Measurements from ENCODE around the gene ERG28.
"Not testable (repeated sequence)": the region's sequence is repeated elsewhere in the genome, so short reads cannot be mapped to it uniquely, and the experiment has no call there.

The ERG28 gene

GRCh38 chr14:75625034-75625433, 35.6 kb downstream of the ERG28 start:
- no peak for DNase-seq (ENCODE audit: low read depth)

DNA sequence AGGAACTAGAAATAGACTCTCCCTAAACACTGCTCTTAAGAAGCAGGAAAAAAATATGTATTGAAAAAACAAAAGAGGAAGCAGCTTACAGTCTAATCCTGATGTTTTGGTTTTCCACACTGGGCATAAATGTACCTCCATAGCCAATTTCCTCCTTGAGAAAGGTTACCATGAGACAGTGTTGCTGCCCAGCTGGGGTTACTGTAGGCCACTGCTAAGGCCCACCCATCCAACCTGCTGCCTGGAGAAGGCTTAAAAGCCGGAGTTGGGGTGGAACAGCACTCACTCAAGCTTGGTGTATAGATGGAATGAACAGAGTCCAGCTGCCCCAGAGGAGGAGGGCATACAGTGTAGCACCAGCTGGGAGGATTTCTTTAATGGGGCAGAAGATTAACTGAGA, 41.1 kb downstream of the ERG28 start:
- no peak for DNase-seq (ENCODE audit: low read depth)

DNA sequence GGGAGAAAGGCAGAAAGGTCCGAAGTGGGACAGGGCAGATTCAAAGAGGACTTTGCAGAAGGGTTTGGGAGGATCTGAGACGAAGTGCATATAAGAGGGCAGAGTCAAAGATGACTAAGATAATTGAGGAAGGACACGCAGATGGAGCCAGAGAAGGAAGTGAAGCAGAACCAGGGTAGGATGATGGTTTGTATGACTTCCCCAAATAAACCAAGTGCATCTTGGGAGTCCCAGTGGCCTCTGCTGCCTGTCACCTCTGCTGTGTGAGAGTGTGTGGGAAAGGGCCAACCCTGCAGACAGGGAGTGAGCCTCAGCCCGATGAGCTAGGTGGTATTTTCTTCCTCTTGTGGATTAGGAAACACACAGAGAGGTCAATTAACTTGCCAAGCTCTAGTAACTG, 45.5 kb downstream of the ERG28 start:
- DNase-seq (ENCODE audit: low read depth): no peak

DNA sequence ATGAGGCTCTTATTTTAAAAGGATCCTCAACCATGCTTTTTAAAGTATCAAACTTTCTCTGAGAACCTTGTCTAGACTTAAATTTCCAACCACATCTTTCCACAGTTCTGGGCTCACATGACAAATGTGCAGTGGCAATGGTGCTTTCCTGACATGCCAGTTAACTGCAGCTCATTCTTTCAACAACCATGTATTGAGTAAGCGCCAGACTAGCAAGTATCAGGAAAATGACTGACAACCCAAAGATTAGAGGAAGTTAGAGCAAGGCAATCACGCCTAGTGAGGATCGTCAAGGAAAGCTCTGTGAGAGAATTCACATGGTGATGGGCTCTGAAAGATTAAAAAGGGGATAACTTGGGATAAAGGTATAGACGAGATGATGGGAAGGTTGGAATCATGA, 46.5 kb downstream of the ERG28 start:
- DNase-seq (ENCODE audit: low read depth): no peak

- DNase-seq (ENCODE audit: low read depth): no peak
Observed at GRCh38 chr14:75612157-75612556, 48.5 kb downstream of the ERG28 start.

- no peak for DNase-seq (ENCODE audit: low read depth)
Observed at GRCh38 chr14:75610834-75611233, 49.8 kb downstream of the ERG28 start.

DNA sequence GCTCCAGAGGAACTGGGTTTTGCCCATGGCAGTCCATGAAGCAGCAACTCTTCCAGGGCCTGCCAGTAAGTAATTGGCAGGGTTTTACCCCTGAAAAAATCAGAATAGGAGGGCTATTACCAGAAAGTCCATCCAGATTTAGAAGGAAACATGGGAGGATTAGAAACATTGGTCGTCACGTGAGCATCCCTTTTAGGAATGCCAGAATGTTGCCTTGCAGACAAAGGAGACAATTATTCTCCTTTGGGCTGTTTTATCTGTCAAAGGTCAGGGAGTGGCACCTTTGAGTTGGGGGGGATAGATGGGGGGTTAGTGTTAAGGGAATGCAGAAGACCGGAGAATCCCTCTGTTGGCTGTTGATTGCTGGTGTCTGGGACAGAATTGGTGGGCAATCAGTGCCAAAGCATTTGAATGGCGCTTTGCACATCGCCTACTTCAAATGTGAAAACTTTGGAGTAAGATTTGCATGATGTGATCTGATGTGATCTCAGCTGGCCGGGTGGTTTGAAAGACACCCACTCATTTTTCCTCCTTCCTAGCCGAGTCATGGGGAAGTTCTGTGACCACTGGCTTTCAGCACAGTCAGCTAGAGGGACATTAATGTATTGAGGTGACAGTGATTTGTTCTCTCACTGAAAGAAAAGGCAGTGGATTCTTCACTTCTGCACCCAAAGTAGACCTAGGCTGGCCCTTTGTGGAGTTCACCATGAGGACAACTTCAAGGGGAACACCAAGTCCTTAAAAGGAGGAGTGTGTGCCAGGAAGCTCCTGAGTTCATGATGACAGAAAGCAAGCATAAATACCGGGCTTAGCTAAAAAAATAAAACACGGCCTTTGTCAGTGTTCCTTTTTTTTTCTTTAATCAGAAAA, 50.8 kb downstream of the ERG28 start:
- no peak for DNase-seq (ENCODE audit: low read depth)

DNA sequence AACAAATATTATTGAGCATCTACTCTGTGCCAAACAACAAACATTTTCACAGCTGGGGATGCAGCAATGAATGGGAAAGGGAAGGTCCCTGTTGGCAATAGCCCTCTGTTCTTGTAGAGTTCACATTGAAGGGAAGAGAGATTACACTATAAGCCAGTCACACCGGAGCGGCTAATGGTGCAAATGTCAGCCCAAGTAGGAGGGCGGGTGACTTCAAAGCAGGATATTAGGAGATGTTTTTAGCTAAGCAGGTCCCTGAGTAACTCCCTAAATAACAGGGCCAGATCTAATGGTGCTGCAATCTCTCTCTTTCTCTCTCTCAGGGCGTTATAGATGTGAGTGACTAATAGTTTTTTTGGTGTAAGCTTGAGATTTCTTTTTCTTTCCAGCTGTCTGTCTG, 51.6 kb downstream of the ERG28 start:
- DNase-seq (ENCODE audit: low read depth): no peak

DNA sequence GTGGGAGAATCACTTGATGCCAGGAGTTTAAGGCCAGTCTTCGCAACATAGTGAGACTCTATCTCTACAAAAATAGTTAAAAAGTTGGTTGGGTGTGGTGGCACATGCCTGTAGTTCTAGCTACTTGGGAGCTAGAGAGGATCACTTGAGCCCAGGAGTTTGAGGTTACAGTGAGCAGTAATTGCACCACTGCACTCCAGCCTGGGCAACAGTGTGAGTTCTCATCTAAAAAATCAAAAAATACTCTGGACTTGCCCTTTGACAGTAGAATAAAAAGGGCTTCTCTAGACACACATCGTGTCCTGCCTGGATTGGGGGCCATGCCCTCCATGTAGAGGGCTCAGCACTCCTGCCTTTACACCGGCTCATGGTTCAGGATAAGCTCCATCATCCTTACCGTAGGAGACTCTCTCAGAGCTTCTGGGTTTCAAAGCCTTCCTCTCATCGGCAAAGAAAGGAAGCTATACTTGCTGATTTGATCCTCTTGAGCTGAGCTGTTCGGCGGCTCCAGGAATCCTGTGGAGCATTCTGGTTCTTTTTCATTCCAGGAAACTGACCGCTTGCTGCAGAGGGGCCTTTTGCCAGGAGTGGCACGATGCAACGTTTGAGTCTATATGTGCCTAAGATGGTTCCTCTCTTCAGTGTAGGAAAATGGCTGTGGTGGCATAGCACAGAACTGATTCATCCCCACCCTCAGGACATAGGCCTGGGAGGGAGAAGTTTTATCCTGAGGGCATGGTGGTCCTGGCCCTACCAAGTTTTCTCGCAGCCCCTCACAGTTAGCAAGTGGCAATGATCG, 52.6 kb downstream of the ERG28 start:
- no peak for DNase-seq (ENCODE audit: low read depth)

GRCh38 chr14:75607044-75607443, 53.6 kb downstream of the ERG28 start:
- DNase-seq (ENCODE audit: low read depth): no peak

DNA sequence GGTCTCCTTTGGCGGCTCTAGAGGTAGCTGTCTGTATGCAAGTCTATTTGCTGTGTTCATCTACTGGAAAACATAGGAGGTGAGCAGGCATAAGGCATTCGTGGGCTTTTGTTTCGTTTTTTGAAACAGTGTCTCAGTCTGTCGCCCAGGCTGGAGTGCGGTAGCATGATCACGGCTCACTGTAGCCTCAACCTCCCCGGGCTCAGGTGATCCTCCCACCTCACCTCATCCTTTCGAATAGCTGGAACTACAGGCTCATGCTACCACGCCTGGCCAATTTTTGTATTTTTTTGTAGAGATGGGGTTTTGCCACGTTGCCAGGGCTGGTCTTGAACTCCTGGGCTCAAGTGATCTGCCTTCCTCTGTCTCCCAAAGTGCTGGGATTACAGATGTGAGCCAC, 54.8 kb downstream of the ERG28 start:
- no peak for DNase-seq (ENCODE audit: low read depth)

DNA sequence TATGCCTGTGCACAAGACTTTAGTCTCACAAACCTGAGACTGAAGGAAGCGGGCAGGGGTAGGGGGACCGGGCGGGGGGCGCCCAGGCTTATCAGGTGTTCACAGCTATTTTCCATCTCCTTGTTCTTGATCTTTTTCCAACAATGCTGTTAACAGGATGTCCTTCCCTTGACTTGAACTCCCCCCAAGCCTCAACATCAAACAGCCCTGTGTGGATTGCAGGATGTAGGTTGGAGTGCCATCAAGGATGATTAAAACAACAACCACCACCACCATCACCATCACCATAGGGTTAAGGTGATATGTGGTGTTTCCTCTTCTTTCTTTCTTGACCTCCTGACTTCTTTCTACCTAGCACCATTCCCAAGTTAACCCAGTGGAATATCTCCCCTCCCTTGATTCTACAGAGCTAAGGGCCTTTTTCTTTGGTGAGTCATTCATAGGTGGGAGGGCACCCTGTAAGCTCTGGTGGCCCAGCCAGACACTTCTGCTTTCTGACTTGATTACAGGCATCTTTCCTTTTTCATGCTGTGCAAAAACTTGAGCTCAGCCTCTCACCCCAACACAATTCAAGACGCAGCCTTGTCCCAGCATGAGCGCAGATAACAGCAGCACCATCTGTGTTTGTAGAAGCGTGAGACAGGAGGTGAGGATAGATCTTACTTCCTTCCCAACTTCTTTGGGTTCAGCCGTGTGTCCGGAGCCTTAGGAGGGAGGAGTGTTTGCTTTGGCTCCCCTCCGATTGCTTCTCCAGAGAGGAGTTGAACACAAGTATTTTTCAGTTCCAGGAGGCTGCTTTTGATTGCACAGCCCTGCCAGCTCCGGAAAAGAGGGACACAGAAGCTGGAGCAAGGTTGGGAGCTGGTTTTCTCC, 55.5 kb downstream of the ERG28 start:
- DNase-seq (ENCODE audit: low read depth): no peak

- no peak for DNase-seq (ENCODE audit: low read depth)
Observed at GRCh38 chr14:75602503-75602902, 58.2 kb downstream of the ERG28 start.

DNA sequence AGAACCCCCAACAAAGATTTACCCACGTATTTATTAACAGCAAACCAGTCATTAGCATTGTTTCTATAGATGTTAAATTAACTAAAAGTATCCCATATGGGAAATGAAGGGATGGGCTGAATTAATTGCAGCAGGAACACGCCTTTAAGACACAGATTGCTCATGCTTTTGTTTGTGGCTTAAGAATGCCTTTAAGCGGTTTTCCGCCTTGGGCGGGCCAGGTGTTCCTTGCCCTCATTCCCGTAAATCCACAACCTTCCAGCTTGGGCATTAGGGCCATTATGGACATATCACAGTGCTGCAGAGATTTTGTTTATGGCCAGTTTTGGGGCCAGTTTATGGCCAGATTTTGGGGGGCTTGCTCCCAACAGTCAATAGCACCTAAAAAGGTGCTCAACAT, 59.6 kb downstream of the ERG28 start:
- not testable (repeated sequence) for DNase-seq (ENCODE audit: low read depth)

DNA sequence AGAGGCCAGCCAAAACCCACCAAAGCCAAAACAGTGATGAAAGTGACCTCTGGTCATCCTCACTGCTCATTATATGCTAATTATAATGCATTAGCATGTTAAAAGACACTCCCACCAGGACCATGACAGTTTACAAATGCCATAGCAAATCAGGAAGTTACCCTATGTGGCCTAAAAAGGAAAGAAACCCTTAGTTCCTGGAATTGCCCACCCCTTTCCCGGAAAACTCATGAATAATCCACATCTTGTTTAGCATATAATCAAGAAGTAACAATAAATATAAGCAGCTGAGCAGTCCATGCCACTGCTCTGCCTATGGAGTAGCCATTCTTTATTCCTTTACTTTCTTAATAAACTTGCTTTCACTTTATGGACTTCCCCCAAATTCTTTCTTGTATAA, 60.6 kb downstream of the ERG28 start:
- not testable (repeated sequence) for DNase-seq (ENCODE audit: low read depth)
